Activated CD8-positive, alpha-beta memory T cell treated with anti-CD3 and anti-CD28 coated beads for 36 hours (primary cell): ENCODE results near the gene MTMR2. TPM values are rescaled to one million over a fixed set of nuclear protein-coding genes. Genes with fewer than 3 reads are reported as not detected.

Experiments used
- CTCF ChIA-PET: fragments of 350-600 bp; sonication (Branson Sonifier 250); formaldehyde crosslinking; loops from one replicate; lab custom pipeline; 2021; ENCODE audit warnings: antibody characterized with exemption; lab: Charles Lee
- POLR2A ChIA-PET: fragments of 350-600 bp; sonication (Branson Sonifier 250); formaldehyde crosslinking; loops from one replicate; lab custom pipeline; 2021; ENCODE audit warnings: antibody characterized with exemption; lab: Charles Lee
- total RNA-seq, 2 experiments: library from RNA; stranded (reverse); gene quantifications; one replicate each; pipeline ENCODE4 v1.2.3, GENCODE V29; 2021

The MTMR2 gene
- total RNA-seq, result 10 to 100 TPM; 51.5 to 54.2 TPM

GRCh38 chr11:95923728-95924413 is at the start of gene MTMR2:
MTMR2 (minus strand) TSS chr11:95924107; CDS start chr11:95923954, 153 bp downstream.
- ChIA-PET POLR2A (no interaction called here), CTCF (no interaction called here)

- ChIA-PET CTCF (no interaction called here), POLR2A (no interaction called here)
Measured at GRCh38 chr11:95972060-95972459, 48.2 kb upstream of the MTMR2 start.

GRCh38 chr11:95968585-95968984 is 44.7 kb upstream of the MTMR2 start:
- CTCF ChIA-PET, result no interaction called here
- POLR2A ChIA-PET, result no interaction called here

GRCh38 chr11:95964281-95964680 is 40.4 kb upstream of the MTMR2 start:
- CTCF ChIA-PET, result no interaction called here
- POLR2A ChIA-PET, result no interaction called here

GRCh38 chr11:95961758-95962157 is 37.9 kb upstream of the MTMR2 start:
- ChIA-PET CTCF (no interaction called here), POLR2A (no interaction called here)

- ChIA-PET POLR2A (no interaction called here), CTCF (no interaction called here)
Measured at GRCh38 chr11:95950905-95951304, 27.0 kb upstream of the MTMR2 start.

GRCh38 chr11:95948637-95949036 is 24.7 kb upstream of the MTMR2 start:
- POLR2A ChIA-PET, result no interaction called here
- CTCF ChIA-PET, result no interaction called here

GRCh38 chr11:95944623-95945022 is 20.7 kb upstream of the MTMR2 start:
- POLR2A ChIA-PET, result no interaction called here
- CTCF ChIA-PET, result no interaction called here

- POLR2A ChIA-PET, result no interaction called here
Measured at GRCh38 chr11:95943546-95943945, 19.6 kb upstream of the MTMR2 start.

GRCh38 chr11:95939091-95939490 is 15.2 kb upstream of the MTMR2 start:
- ChIA-PET CTCF (no interaction called here), POLR2A (no interaction called here)

More at GRCh38 chr11:95943546-95943945, 19.6 kb upstream of the MTMR2 start:
- CTCF ChIA-PET, result no interaction called here

- POLR2A ChIA-PET, result no interaction called here
- CTCF ChIA-PET, result no interaction called here
Measured at GRCh38 chr11:95937358-95937757, 13.5 kb upstream of the MTMR2 start.

- ChIA-PET POLR2A (no interaction called here), CTCF (no interaction called here)
Measured at GRCh38 chr11:95933594-95933993, 9.7 kb upstream of the MTMR2 start.

- POLR2A ChIA-PET, result no interaction called here
- CTCF ChIA-PET, result no interaction called here
Measured at GRCh38 chr11:95931916-95932315, 8.0 kb upstream of the MTMR2 start.

- ChIA-PET CTCF (no interaction called here), POLR2A (no interaction called here)
Measured at GRCh38 chr11:95930948-95931347, 7.0 kb upstream of the MTMR2 start.

GRCh38 chr11:95926726-95927125 is 2.8 kb upstream of the MTMR2 start:
- CTCF ChIA-PET, result interaction anchor here (0.7 kb wide), 1 partner anchor 276 kb away, joined by 3 read pairs; no protein-coding TSS in a partner anchor
- POLR2A ChIA-PET, result no interaction called here

- ChIA-PET CTCF (no interaction called here), POLR2A (no interaction called here)
Measured at GRCh38 chr11:95925011-95925410, 1.1 kb upstream of the MTMR2 start.

- CTCF ChIA-PET, result no interaction called here
- POLR2A ChIA-PET, result no interaction called here
Measured at GRCh38 chr11:95924414-95924760, 480 bp upstream of the MTMR2 start.

GRCh38 chr11:95923439-95923727 is 524 bp downstream of the MTMR2 start:
- CTCF ChIA-PET, result no interaction called here
- POLR2A ChIA-PET, result no interaction called here

GRCh38 chr11:95922536-95923438 is 1.1 kb downstream of the MTMR2 start:
- ChIA-PET CTCF (no interaction called here), POLR2A (no interaction called here)

- POLR2A ChIA-PET, result no interaction called here
- CTCF ChIA-PET, result no interaction called here
Measured at GRCh38 chr11:95922099-95922498, 1.8 kb downstream of the MTMR2 start.
